Panc1 (cell line): ENCODE results near the gene PNMA6F. TPM values are rescaled to one million over a fixed set of nuclear protein-coding genes. Genes with fewer than 3 reads are reported as not detected.

Source experiments
- ATAC-seq: fragments of 200-7000 bp; cut with Tn5 transposase; 2 replicates; pipeline ENCODE4 v1.9.1; 2020; ENCODE audit warnings: mild to moderate bottlenecking, moderate library complexity
- BruUV-seq: library from RNA; stranded (reverse); fragments of 400-500 nt; replicated peaks from 2 replicates; lab custom pipeline; 2021; lab: Mats Ljungman, UMichigan
- CTCF ChIA-PET: fragments of 300-600 bp; sonication (Branson Sonifier 250); formaldehyde crosslinking; loops from one replicate; lab custom pipeline; 2022; ENCODE audit warnings: antibody characterized with exemption; lab: Charles Lee
- POLR2A ChIA-PET: fragments of 300-600 bp; sonication (Branson Sonifier 250); formaldehyde crosslinking; loops from one replicate; lab custom pipeline; 2022; ENCODE audit warnings: antibody characterized with exemption; lab: Charles Lee
- DNase-seq: peaks from one replicate; pipeline ENCODE4 v3.0.0-alpha.2; 2010; ENCODE audit warnings: low read depth, low spot score
- H3K27ac ChIP-seq: 2 replicates; pipeline ENCODE4 v1.5.1; 2011; ENCODE audit warnings: mild to moderate bottlenecking, low read length, inconsistent platforms
- H3K27me3 ChIP-seq: fragments of 200-500 bp; sonication (Bioruptor generic); 2 replicates; pipeline ENCODE4 v1.6.0; 2014; ENCODE audit warnings: low read length, inconsistent platforms; ENCODE audit not compliant: control insufficient read depth, insufficient read depth
- H3K36me3 ChIP-seq: fragments of 200-500 bp; sonication (Bioruptor generic); 2 replicates; pipeline ENCODE4 v1.5.1; 2014; ENCODE audit warnings: inconsistent platforms, mild to moderate bottlenecking, low read length, moderate library complexity; ENCODE audit not compliant: control insufficient read depth, insufficient read depth
- H3K4me1 ChIP-seq: 2 replicates; pipeline ENCODE4 v1.5.1; 2011; ENCODE audit warnings: inconsistent platforms, mild to moderate bottlenecking, low read length, moderate library complexity; ENCODE audit not compliant: control insufficient read depth, insufficient read depth
- H3K4me3 ChIP-seq, 2 experiments: 2 replicates each; pipeline ENCODE4 v1.5.1; 2011 to 2012; ENCODE audit warnings: low read depth in 2 of 2, low read length in 2 of 2, mild to moderate bottlenecking in 2 of 2, inconsistent platforms in 1 of 2, moderate library complexity in 1 of 2
- H3K9me3 ChIP-seq: fragments of 200-500 bp; sonication (Bioruptor generic); 2 replicates; pipeline ENCODE4 v1.5.1; 2014; ENCODE audit warnings: low read depth, mild to moderate bottlenecking, inconsistent platforms, low read length, moderate library complexity; ENCODE audit not compliant: control insufficient read depth, insufficient read depth
- POLR2AphosphoS5 ChIP-seq: IDR thresholded peaks from 2 replicates; pipeline ENCODE4 v1.6.1; 2012; ENCODE audit warnings: mild to moderate bottlenecking, low read depth, low read length, moderate library complexity
- REST ChIP-seq, 2 experiments: IDR thresholded peaks; 2 replicates each; pipeline ENCODE4 v1.6.1; 2011 to 2012; ENCODE audit warnings: low read depth in 2 of 2, control low read depth in 1 of 2, low read length in 1 of 2, mild to moderate bottlenecking in 1 of 2, moderate library complexity in 1 of 2; ENCODE audit not compliant: insufficient read depth in 1 of 2
- SIN3A ChIP-seq: IDR thresholded peaks from 2 replicates; pipeline ENCODE4 v1.6.1; 2012; ENCODE audit warnings: low read depth, mild to moderate bottlenecking, low read length, moderate library complexity, borderline replicate concordance; ENCODE audit not compliant: insufficient read depth
- TCF7L2 ChIP-seq: IDR thresholded peaks from 2 replicates; pipeline ENCODE4 v1.6.1; 2011; ENCODE audit warnings: mild to moderate bottlenecking, low read depth, low read length, inconsistent platforms
- in situ Hi-C: cut with HindIII; loops from 2 replicates; pipeline ENCODE4 v1.10.0; 2016; ENCODE audit warnings: low sequenced_read_pairs, low pct_unique_long_range_greater_than_20kb
- intact Hi-C: fragments of 100-400 bp; cut with micrococcal nuclease; formaldehyde crosslinking; loops from one replicate; pipeline ENCODE4 v1.10.0; 2022; ENCODE audit not compliant: unreplicated experiment
- total RNA-seq: library from RNA; stranded (reverse); gene quantifications from one replicate; pipeline ENCODE4 v1.2.1, GENCODE V29; 2021; ENCODE audit not compliant: unreplicated experiment
- TF ChIP-seq, protein P1 (sequence below): fragments of 450-650 bp; IDR thresholded peaks from 2 replicates; pipeline ENCODE4 v1.5.1; 2017; ENCODE audit warnings: mild to moderate bottlenecking

Gene PNMA6F
- total RNA-seq, 1 experiment from 2014 or later = not detected

- TF ChIP-seq, protein P1, sequence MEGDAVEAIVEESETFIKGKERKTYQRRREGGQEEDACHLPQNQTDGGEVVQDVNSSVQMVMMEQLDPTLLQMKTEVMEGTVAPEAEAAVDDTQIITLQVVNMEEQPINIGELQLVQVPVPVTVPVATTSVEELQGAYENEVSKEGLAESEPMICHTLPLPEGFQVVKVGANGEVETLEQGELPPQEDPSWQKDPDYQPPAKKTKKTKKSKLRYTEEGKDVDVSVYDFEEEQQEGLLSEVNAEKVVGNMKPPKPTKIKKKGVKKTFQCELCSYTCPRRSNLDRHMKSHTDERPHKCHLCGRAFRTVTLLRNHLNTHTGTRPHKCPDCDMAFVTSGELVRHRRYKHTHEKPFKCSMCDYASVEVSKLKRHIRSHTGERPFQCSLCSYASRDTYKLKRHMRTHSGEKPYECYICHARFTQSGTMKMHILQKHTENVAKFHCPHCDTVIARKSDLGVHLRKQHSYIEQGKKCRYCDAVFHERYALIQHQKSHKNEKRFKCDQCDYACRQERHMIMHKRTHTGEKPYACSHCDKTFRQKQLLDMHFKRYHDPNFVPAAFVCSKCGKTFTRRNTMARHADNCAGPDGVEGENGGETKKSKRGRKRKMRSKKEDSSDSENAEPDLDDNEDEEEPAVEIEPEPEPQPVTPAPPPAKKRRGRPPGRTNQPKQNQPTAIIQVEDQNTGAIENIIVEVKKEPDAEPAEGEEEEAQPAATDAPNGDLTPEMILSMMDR = no peak
- no peak for TF ChIP-seq SIN3A
- no peak for TF ChIP-seq TCF7L2
- no peak for TF ChIP-seq POLR2AphosphoS5
- no peak for TF ChIP-seq REST (IDR thresholded peaks at IDR 0.05; ENCODE audit: insufficient read depth in 1 of 2, low read depth in 2 of 2, low read length in 1 of 2)
- Histone ChIP-seq H3K27me3 (peaks cover 11% of the 10 kb centered on the region), H3K36me3 (no peaks in the 10 kb centered on the region), H3K4me1 (no peaks in the 10 kb centered on the region), H3K4me3 (no peak overlapping the region), H3K27ac (no peak overlapping the region), H3K9me3 (no peaks in the 10 kb centered on the region)
- no peak for DNase-seq
- ATAC-seq = no peak
- intact Hi-C loops = no loop called here
- POLR2A ChIA-PET = no interaction called here
- CTCF ChIA-PET = no interaction called here
- no TSS peak for BruUV-seq
- in situ Hi-C loops = no loop called here
Measured at GRCh38 chrX:153366119-153366518, 44.6 kb upstream of the PNMA6F start.

- in situ Hi-C loops (no loop called here), intact Hi-C loops (no loop called here)
- Histone ChIP-seq H3K27ac (no peak overlapping the region), H3K36me3 (no peaks in the 10 kb centered on the region), H3K4me1 (no peaks in the 10 kb centered on the region), H3K27me3 (peaks cover 11% of the 10 kb centered on the region), H3K9me3 (no peaks in the 10 kb centered on the region), H3K4me3 (no peak overlapping the region)
- no TSS peak for BruUV-seq
- TF ChIP-seq, protein P1 = no peak
- TF ChIP-seq SIN3A (no peak), POLR2AphosphoS5 (no peak), TCF7L2 (no peak), REST (IDR thresholded peaks at IDR 0.05; ENCODE audit: insufficient read depth in 1 of 2, low read depth in 2 of 2, low read length in 1 of 2) (no peak)
- no peak for DNase-seq
- ChIA-PET POLR2A (no interaction called here), CTCF (no interaction called here)
- ATAC-seq = no peak
Measured at GRCh38 chrX:153365670-153366069, 44.1 kb upstream of the PNMA6F start.
